HL-60 (cell line): ENCODE measurements around the gene PLPP3.

ENCODE experiments used
- GABPA ChIP-seq: IDR thresholded peaks from 2 replicates; pipeline ENCODE4 v1.6.1; 2012; ENCODE audit warnings: low read depth
- POLR2AphosphoS5 ChIP-seq: IDR thresholded peaks from 2 replicates; pipeline ENCODE4 v1.6.1; 2012; ENCODE audit warnings: low read depth
- TF ChIP-seq, protein P1 (sequence below): IDR thresholded peaks from one replicate; pipeline ENCODE4 v1.5.1; 2011; ENCODE audit warnings: low read length, control low read depth, inconsistent platforms; ENCODE audit not compliant: insufficient read depth
- TF ChIP-seq, protein P2 (sequence below): IDR thresholded peaks from 2 replicates; pipeline ENCODE4 v1.6.1; 2012; ENCODE audit warnings: low read depth; ENCODE audit not compliant: insufficient replicate concordance

DNA sequence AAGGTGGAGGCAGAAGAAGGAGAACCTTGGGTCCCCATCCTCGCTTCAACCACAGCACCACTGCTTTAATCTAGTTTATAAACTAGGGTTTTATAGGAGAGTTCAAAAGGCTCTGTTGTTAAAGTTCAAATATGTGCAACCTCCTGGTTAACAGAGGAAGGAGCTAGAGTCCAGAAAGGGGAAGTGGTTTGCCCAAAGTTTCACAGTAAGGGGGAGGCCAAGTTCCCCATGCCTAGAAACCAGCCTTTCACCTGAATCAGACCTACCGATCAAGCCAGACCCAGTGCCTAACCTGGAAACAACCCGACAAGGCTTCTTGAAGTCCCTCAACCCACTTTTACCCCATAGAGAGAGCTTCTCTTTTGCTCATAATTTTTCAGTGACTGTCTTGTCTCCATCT is 106.5 kb downstream of the PLPP3 start:
- TF ChIP-seq, protein P1, sequence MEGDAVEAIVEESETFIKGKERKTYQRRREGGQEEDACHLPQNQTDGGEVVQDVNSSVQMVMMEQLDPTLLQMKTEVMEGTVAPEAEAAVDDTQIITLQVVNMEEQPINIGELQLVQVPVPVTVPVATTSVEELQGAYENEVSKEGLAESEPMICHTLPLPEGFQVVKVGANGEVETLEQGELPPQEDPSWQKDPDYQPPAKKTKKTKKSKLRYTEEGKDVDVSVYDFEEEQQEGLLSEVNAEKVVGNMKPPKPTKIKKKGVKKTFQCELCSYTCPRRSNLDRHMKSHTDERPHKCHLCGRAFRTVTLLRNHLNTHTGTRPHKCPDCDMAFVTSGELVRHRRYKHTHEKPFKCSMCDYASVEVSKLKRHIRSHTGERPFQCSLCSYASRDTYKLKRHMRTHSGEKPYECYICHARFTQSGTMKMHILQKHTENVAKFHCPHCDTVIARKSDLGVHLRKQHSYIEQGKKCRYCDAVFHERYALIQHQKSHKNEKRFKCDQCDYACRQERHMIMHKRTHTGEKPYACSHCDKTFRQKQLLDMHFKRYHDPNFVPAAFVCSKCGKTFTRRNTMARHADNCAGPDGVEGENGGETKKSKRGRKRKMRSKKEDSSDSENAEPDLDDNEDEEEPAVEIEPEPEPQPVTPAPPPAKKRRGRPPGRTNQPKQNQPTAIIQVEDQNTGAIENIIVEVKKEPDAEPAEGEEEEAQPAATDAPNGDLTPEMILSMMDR = no peak
- TF ChIP-seq POLR2AphosphoS5 (no peak), GABPA (no peak)
- TF ChIP-seq, protein P2, sequence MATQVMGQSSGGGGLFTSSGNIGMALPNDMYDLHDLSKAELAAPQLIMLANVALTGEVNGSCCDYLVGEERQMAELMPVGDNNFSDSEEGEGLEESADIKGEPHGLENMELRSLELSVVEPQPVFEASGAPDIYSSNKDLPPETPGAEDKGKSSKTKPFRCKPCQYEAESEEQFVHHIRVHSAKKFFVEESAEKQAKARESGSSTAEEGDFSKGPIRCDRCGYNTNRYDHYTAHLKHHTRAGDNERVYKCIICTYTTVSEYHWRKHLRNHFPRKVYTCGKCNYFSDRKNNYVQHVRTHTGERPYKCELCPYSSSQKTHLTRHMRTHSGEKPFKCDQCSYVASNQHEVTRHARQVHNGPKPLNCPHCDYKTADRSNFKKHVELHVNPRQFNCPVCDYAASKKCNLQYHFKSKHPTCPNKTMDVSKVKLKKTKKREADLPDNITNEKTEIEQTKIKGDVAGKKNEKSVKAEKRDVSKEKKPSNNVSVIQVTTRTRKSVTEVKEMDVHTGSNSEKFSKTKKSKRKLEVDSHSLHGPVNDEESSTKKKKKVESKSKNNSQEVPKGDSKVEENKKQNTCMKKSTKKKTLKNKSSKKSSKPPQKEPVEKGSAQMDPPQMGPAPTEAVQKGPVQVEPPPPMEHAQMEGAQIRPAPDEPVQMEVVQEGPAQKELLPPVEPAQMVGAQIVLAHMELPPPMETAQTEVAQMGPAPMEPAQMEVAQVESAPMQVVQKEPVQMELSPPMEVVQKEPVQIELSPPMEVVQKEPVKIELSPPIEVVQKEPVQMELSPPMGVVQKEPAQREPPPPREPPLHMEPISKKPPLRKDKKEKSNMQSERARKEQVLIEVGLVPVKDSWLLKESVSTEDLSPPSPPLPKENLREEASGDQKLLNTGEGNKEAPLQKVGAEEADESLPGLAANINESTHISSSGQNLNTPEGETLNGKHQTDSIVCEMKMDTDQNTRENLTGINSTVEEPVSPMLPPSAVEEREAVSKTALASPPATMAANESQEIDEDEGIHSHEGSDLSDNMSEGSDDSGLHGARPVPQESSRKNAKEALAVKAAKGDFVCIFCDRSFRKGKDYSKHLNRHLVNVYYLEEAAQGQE = no peak
